Measurements from ENCODE around the gene BUB1B.

Gene BUB1B

GRCh38 chr15:40263024-40263754 lies 102.3 kb downstream of the BUB1B start:
- H3K4me3 ChIP-seq (ENCODE audit: insufficient read depth, low read length, poor library complexity, severe bottlenecking) = no peak overlapping the region
- H3K79me2 ChIP-seq (ENCODE audit: insufficient read depth, low read length) = no peaks in the 10 kb centered on the region
- TF ChIP-seq CTCF (IDR thresholded peaks at IDR 0.05; ENCODE audit: insufficient read depth, low read length, poor library complexity, severe bottlenecking) (no peak), EZH2phosphoT487 (conservative IDR thresholded peaks at IDR 0.05; ENCODE audit: low read length) (no peak)
- no peaks in the 10 kb centered on the region for H3K9me2 ChIP-seq (replicated peaks; ENCODE audit: insufficient read depth, low read length)
- H3K27me3 ChIP-seq (ENCODE audit: low read length) = no peaks in the 10 kb centered on the region
- no peaks in the 10 kb centered on the region for H4K20me1 ChIP-seq (ENCODE audit: low read depth, low read length)
- H3K27ac ChIP-seq (ENCODE audit: low read depth, low read length) = no peak overlapping the region
- H3K9me3 ChIP-seq (ENCODE audit: insufficient read depth, low read length) = no peaks in the 10 kb centered on the region
- H3K4me2 ChIP-seq (ENCODE audit: low read depth, low read length, poor library complexity, severe bottlenecking) = no peak overlapping the region
- no peak overlapping the region for H3K9ac ChIP-seq (ENCODE audit: low read length)
- H3K36me3 ChIP-seq (ENCODE audit: low read length) = no peaks in the 10 kb centered on the region
- H3F3A ChIP-seq (ENCODE audit: insufficient read depth) = no peaks in the 10 kb centered on the region
- no peak overlapping the region for H2AFZ ChIP-seq (ENCODE audit: low read depth, low read length, severe bottlenecking)

- Histone ChIP-seq H2AFZ (ENCODE audit: low read depth, low read length, severe bottlenecking) (no peak overlapping the region), H3K9me2 (replicated peaks; ENCODE audit: insufficient read depth, low read length) (no peaks in the 10 kb centered on the region), H3K27ac (ENCODE audit: low read depth, low read length) (no peak overlapping the region), H3K27me3 (ENCODE audit: low read length) (no peaks in the 10 kb centered on the region), H3K36me3 (ENCODE audit: low read length) (no peaks in the 10 kb centered on the region), H3K9ac (ENCODE audit: low read length) (no peak overlapping the region), H3K4me3 (ENCODE audit: insufficient read depth, low read length, poor library complexity, severe bottlenecking) (no peak overlapping the region), H3K79me2 (ENCODE audit: insufficient read depth, low read length) (no peaks in the 10 kb centered on the region), H4K20me1 (ENCODE audit: low read depth, low read length) (no peaks in the 10 kb centered on the region), H3K4me2 (ENCODE audit: low read depth, low read length, poor library complexity, severe bottlenecking) (no peak overlapping the region), H3F3A (ENCODE audit: insufficient read depth) (no peaks in the 10 kb centered on the region), H3K9me3 (ENCODE audit: insufficient read depth, low read length) (no peaks in the 10 kb centered on the region)
- TF ChIP-seq EZH2phosphoT487 (conservative IDR thresholded peaks at IDR 0.05; ENCODE audit: low read length) (no peak), CTCF (IDR thresholded peaks at IDR 0.05; ENCODE audit: insufficient read depth, low read length, poor library complexity, severe bottlenecking) (no peak)
These were observed 103.7 kb downstream of the BUB1B start for GRCh38 chr15:40264321-40265153.

GRCh38 chr15:40265355-40265754 lies 104.5 kb downstream of the BUB1B start:
- Histone ChIP-seq H3F3A (ENCODE audit: insufficient read depth) (no peaks in the 10 kb centered on the region), H3K4me2 (ENCODE audit: low read depth, low read length, poor library complexity, severe bottlenecking) (no peak overlapping the region), H3K4me3 (ENCODE audit: insufficient read depth, low read length, poor library complexity, severe bottlenecking) (no peak overlapping the region), H3K79me2 (ENCODE audit: insufficient read depth, low read length) (no peaks in the 10 kb centered on the region), H2AFZ (ENCODE audit: low read depth, low read length, severe bottlenecking) (no peak overlapping the region), H3K27ac (ENCODE audit: low read depth, low read length) (no peak overlapping the region), H3K27me3 (ENCODE audit: low read length) (no peaks in the 10 kb centered on the region), H4K20me1 (ENCODE audit: low read depth, low read length) (no peaks in the 10 kb centered on the region), H3K9me2 (replicated peaks; ENCODE audit: insufficient read depth, low read length) (no peaks in the 10 kb centered on the region), H3K9me3 (ENCODE audit: insufficient read depth, low read length) (no peaks in the 10 kb centered on the region), H3K9ac (ENCODE audit: low read length) (no peak overlapping the region), H3K36me3 (ENCODE audit: low read length) (no peaks in the 10 kb centered on the region)
- TF ChIP-seq EZH2phosphoT487 (conservative IDR thresholded peaks at IDR 0.05; ENCODE audit: low read length) (no peak), CTCF (IDR thresholded peaks at IDR 0.05; ENCODE audit: insufficient read depth, low read length, poor library complexity, severe bottlenecking) (no peak)
